HEK293 (cell line): ENCODE data around the gene RIMS1.

ENCODE experiments used
- CTCF ChIA-PET: fragments of 350-600 bp; formaldehyde crosslinking; extraction: SDS; loops from one replicate; lab custom pipeline; 2021; ENCODE audit warnings: antibody characterized with exemption; lab: Yijun Ruan, JAX
- POLR2A ChIA-PET: fragments of 300-600 bp; formaldehyde crosslinking; extraction: SDS; loops from one replicate; lab custom pipeline; 2020; ENCODE audit warnings: antibody characterized with exemption, inconsistent platforms; lab: Yijun Ruan, JAX
- H3K27ac ChIP-seq: fragments of 200-500 bp; sonication (Bioruptor generic); 2 replicates; pipeline ENCODE4 v1.5.1; 2014; ENCODE audit warnings: low read depth, low read length, control low read depth, inconsistent platforms; ENCODE audit errors: extremely low read depth
- H3K36me3 ChIP-seq, 2 experiments: fragments of 200-500 bp in 1 of 2; sonication (Bioruptor generic) in 1 of 2; 1 replicate in 1 of 2; 2 replicates in 1 of 2; pipeline ENCODE4 v1.5.1; 2014 to 2017; ENCODE audit warnings: inconsistent platforms in 2 of 2, low read length in 2 of 2; ENCODE audit not compliant: control insufficient read depth in 2 of 2, insufficient read depth in 1 of 2
- H3K4me1 ChIP-seq: fragments of 200-500 bp; sonication (Bioruptor generic); 2 replicates; pipeline ENCODE4 v1.5.1; 2014; ENCODE audit warnings: mild to moderate bottlenecking, low read length, inconsistent platforms; ENCODE audit not compliant: control insufficient read depth, insufficient read depth
- H3K4me3 ChIP-seq: 2 replicates; pipeline ENCODE4 v1.5.1; 2011; ENCODE audit warnings: low read depth, mild to moderate bottlenecking, control low read depth, low read length, moderate library complexity
- H3K9me3 ChIP-seq: fragments of 200-500 bp; sonication (Bioruptor generic); 2 replicates; pipeline ENCODE4 v1.5.1; 2014; ENCODE audit warnings: low read depth, low read length, inconsistent platforms; ENCODE audit not compliant: control insufficient read depth, insufficient read depth
- GFI1B ChIP-seq: fragments of 450-650 bp; formaldehyde crosslinking; IDR thresholded peaks from 2 replicates; pipeline ENCODE4 v1.5.1; 2016; ENCODE audit warnings: missing biosample characterization, missing genetic modification characterization
- GLIS2 ChIP-seq: fragments of 450-650 bp; formaldehyde crosslinking; IDR thresholded peaks from 2 replicates; pipeline ENCODE4 v1.5.1; 2016; ENCODE audit warnings: missing biosample characterization, missing genetic modification characterization
- HOXA7 ChIP-seq: sonication (generic); formaldehyde crosslinking; IDR thresholded peaks from 2 replicates; pipeline ENCODE4 v1.8.1; 2022; ENCODE audit warnings: missing genetic modification reagents, borderline replicate concordance
- INSM2 ChIP-seq: fragments of 450-650 bp; formaldehyde crosslinking; IDR thresholded peaks from 2 replicates; pipeline ENCODE4 v1.5.1; 2016; ENCODE audit warnings: missing biosample characterization, missing genetic modification characterization
- MEIS1 ChIP-seq: sonication (generic); formaldehyde crosslinking; IDR thresholded peaks from 2 replicates; pipeline ENCODE4 v1.8.1; 2022; ENCODE audit warnings: missing genetic modification reagents, mild to moderate bottlenecking, borderline replicate concordance
- YY2 ChIP-seq: fragments of 450-650 bp; formaldehyde crosslinking; IDR thresholded peaks from 2 replicates; pipeline ENCODE4 v1.5.1; 2016; ENCODE audit warnings: missing biosample characterization, missing genetic modification characterization
- ZBTB20 ChIP-seq: fragments of 450-650 bp; formaldehyde crosslinking; IDR thresholded peaks from 2 replicates; pipeline ENCODE4 v1.5.1; 2016; ENCODE audit warnings: missing biosample characterization, missing genetic modification characterization
- ZNF140 ChIP-seq: fragments of 450-650 bp; formaldehyde crosslinking; IDR thresholded peaks from 2 replicates; pipeline ENCODE4 v1.5.1; 2016; ENCODE audit warnings: missing biosample characterization, missing genetic modification characterization
- ZNF146 ChIP-seq: fragments of 450-650 bp; formaldehyde crosslinking; IDR thresholded peaks from 2 replicates; pipeline ENCODE4 v1.5.1; 2016; ENCODE audit warnings: missing biosample characterization, missing genetic modification characterization
- ZNF248 ChIP-seq: fragments of 450-650 bp; formaldehyde crosslinking; IDR thresholded peaks from 2 replicates; pipeline ENCODE4 v1.5.1; 2017; ENCODE audit warnings: missing biosample characterization, missing genetic modification characterization
- ZNF26 ChIP-seq: fragments of 450-650 bp; formaldehyde crosslinking; IDR thresholded peaks from 2 replicates; pipeline ENCODE4 v1.5.1; 2016; ENCODE audit warnings: missing biosample characterization, missing genetic modification characterization
- ZNF302 ChIP-seq: fragments of 450-650 bp; formaldehyde crosslinking; IDR thresholded peaks from 2 replicates; pipeline ENCODE4 v1.5.1; 2016; ENCODE audit warnings: missing biosample characterization, missing genetic modification characterization, low read depth
- ZNF398 ChIP-seq: fragments of 450-650 bp; formaldehyde crosslinking; IDR thresholded peaks from 2 replicates; pipeline ENCODE4 v1.5.1; 2017; ENCODE audit warnings: missing biosample characterization, missing genetic modification characterization
- ZNF416 ChIP-seq: fragments of 450-650 bp; formaldehyde crosslinking; IDR thresholded peaks from 2 replicates; pipeline ENCODE4 v1.5.1; 2016; ENCODE audit warnings: missing biosample characterization, missing genetic modification characterization
- ZNF529 ChIP-seq: fragments of 450-650 bp; formaldehyde crosslinking; IDR thresholded peaks from 2 replicates; pipeline ENCODE4 v1.5.1; 2017; ENCODE audit warnings: missing genetic modification characterization, missing biosample characterization; ENCODE audit not compliant: insufficient replicate concordance
- ZNF621 ChIP-seq: fragments of 450-650 bp; formaldehyde crosslinking; IDR thresholded peaks from 2 replicates; pipeline ENCODE4 v1.5.1; 2017; ENCODE audit warnings: missing biosample characterization, missing genetic modification characterization
- ZNF785 ChIP-seq: fragments of 450-650 bp; formaldehyde crosslinking; IDR thresholded peaks from 2 replicates; pipeline ENCODE4 v1.5.1; 2016; ENCODE audit warnings: missing biosample characterization, missing genetic modification characterization
- ZNF791 ChIP-seq: fragments of 450-650 bp; formaldehyde crosslinking; IDR thresholded peaks from 2 replicates; pipeline ENCODE4 v1.5.1; 2016; ENCODE audit warnings: missing biosample characterization, missing genetic modification characterization
- TF ChIP-seq, protein P1 (sequence below): fragments of 450-650 bp; formaldehyde crosslinking; IDR thresholded peaks from 2 replicates; pipeline ENCODE4 v1.5.0; 2017; ENCODE audit warnings: missing biosample characterization, missing genetic modification characterization, borderline replicate concordance

The RIMS1 gene

DNA sequence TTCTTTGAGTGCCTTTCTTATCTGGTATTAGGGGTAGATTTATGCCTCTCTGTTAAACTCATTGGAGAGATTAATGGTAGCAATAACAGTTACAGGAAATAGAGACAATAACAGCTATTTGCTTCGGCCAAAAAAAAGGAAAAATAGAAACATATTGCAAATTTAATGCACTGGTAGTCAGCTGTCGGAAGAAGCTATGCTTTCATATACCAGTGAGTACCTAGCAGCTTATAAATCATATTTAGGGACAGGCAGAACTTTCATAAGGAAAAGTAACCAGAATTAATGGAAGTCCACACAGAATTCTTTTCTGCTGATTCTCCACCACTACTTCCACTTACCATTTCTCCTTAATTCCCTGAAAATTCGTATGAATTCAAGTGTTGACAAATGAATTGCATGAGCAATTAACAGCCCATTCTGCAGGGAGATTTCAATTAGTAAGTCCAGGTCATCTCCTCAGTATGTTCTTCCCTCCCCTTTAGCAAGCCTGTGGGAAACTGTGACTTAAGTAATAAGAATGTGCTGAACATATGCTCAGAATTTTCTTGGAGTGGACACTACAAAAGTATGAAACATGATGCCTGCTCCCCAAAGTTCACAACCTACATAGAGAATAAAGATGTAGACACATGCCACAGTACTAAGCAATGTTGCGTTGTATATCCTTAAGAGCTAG lies 538.8 kb downstream of the RIMS1 start:
- POLR2A ChIA-PET = no interaction called here
- Histone ChIP-seq H3K27ac (no peak overlapping the region), H3K4me3 (no peak overlapping the region)
- TF ChIP-seq GLIS2 (tag by site-specific recombination) = no peak
- TF ChIP-seq YY2 (tag by site-specific recombination) = no peak
- no peak for TF ChIP-seq ZBTB20
- TF ChIP-seq INSM2 (tag by site-specific recombination) = no peak
- TF ChIP-seq ZNF398 (tag by site-specific recombination) = no peak
- TF ChIP-seq GFI1B (tag by site-specific recombination) = no peak
- no peak for TF ChIP-seq ZNF785 (tag by site-specific recombination)
- no peak for TF ChIP-seq MEIS1 (CRISPR knock-in tag)
- no peak for TF ChIP-seq ZNF302
- TF ChIP-seq ZNF791 = no peak
- no peak for TF ChIP-seq ZNF416
- no peak for TF ChIP-seq ZNF146 (tag by site-specific recombination)
- TF ChIP-seq HOXA7 (CRISPR knock-in tag) = no peak
- no peak for TF ChIP-seq ZNF621 (tag by site-specific recombination)
- no peak for TF ChIP-seq ZNF26 (tag by site-specific recombination)
- no peak for TF ChIP-seq ZNF529 (tag by site-specific recombination)
- no peak for TF ChIP-seq ZNF140 (tag by site-specific recombination)
- no peak for TF ChIP-seq ZNF248 (tag by site-specific recombination)
- TF ChIP-seq, protein P1, sequence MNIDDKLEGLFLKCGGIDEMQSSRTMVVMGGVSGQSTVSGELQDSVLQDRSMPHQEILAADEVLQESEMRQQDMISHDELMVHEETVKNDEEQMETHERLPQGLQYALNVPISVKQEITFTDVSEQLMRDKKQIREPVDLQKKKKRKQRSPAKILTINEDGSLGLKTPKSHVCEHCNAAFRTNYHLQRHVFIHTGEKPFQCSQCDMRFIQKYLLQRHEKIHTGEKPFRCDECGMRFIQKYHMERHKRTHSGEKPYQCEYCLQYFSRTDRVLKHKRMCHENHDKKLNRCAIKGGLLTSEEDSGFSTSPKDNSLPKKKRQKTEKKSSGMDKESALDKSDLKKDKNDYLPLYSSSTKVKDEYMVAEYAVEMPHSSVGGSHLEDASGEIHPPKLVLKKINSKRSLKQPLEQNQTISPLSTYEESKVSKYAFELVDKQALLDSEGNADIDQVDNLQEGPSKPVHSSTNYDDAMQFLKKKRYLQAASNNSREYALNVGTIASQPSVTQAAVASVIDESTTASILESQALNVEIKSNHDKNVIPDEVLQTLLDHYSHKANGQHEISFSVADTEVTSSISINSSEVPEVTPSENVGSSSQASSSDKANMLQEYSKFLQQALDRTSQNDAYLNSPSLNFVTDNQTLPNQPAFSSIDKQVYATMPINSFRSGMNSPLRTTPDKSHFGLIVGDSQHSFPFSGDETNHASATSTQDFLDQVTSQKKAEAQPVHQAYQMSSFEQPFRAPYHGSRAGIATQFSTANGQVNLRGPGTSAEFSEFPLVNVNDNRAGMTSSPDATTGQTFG (tag by site-specific recombination) = no peak
- TF ChIP-seq, all 188 proteins: peak for 0
- Histone ChIP-seq H3K4me1 (no peaks in the 10 kb centered on the region), H3K36me3 (no peaks in the 10 kb centered on the region), H3K9me3 (no peaks in the 10 kb centered on the region)
- CTCF ChIA-PET = interaction anchor here (6.3 kb wide), 1 partner anchor 13 kb away, joined by 58 read pairs; no protein-coding TSS in a partner anchor
